ENCODE measurements around the gene PTGS1.
"Not testable (repeated sequence)": the region's sequence is repeated elsewhere in the genome, so short reads cannot be mapped to it uniquely, and the experiment has no call there.

Gene PTGS1

DNA sequence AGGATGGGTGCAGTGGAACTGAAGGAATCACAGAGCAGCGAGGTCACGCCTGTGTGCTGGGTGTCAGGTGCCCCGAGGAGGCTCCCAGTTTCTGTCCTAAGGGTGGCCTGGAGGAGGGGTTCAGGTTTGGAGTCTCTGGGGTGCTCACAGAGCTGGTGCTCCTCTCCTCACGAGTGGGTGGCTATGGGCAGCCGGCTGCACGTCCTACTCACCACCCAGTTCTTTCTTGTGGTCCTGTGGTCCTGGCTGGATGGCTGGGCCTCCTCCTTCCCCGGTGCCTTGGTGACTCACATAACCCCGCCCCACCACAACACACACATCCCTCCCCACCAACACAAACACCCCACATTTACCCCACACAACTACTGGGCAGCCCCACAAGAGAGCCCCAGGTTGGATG, 9.9 kb upstream of the PTGS1 start:
- H3K27ac ChIP-seq = no peak overlapping the region
- TF ChIP-seq, protein P1, sequence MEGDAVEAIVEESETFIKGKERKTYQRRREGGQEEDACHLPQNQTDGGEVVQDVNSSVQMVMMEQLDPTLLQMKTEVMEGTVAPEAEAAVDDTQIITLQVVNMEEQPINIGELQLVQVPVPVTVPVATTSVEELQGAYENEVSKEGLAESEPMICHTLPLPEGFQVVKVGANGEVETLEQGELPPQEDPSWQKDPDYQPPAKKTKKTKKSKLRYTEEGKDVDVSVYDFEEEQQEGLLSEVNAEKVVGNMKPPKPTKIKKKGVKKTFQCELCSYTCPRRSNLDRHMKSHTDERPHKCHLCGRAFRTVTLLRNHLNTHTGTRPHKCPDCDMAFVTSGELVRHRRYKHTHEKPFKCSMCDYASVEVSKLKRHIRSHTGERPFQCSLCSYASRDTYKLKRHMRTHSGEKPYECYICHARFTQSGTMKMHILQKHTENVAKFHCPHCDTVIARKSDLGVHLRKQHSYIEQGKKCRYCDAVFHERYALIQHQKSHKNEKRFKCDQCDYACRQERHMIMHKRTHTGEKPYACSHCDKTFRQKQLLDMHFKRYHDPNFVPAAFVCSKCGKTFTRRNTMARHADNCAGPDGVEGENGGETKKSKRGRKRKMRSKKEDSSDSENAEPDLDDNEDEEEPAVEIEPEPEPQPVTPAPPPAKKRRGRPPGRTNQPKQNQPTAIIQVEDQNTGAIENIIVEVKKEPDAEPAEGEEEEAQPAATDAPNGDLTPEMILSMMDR (IDR thresholded peaks at IDR 0.05) = no peak
- TF ChIP-seq ZFX (IDR thresholded peaks at IDR 0.05; ENCODE audit: borderline replicate concordance) = no peak

DNA sequence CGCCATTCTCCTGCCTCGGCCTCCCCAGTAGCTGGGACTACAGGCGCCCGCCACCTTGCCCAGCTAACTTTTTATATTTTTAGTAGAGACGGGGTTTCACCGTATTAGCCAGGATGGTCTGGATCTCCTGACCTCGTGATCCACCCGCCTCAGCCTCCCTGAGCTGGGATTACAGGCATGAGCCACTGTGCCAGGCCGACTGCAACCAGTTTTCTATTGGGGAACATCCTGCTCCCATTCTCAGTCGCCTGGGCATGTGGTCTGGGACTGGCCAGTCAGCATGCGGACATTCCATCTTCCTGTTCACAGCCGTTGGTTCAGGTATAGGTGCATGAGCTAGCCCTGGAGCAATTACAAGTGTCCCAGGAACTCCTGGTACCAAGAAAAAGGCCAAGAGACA, 7.7 kb upstream of the PTGS1 start:
- H3K27ac ChIP-seq = not testable (repeated sequence)

DNA sequence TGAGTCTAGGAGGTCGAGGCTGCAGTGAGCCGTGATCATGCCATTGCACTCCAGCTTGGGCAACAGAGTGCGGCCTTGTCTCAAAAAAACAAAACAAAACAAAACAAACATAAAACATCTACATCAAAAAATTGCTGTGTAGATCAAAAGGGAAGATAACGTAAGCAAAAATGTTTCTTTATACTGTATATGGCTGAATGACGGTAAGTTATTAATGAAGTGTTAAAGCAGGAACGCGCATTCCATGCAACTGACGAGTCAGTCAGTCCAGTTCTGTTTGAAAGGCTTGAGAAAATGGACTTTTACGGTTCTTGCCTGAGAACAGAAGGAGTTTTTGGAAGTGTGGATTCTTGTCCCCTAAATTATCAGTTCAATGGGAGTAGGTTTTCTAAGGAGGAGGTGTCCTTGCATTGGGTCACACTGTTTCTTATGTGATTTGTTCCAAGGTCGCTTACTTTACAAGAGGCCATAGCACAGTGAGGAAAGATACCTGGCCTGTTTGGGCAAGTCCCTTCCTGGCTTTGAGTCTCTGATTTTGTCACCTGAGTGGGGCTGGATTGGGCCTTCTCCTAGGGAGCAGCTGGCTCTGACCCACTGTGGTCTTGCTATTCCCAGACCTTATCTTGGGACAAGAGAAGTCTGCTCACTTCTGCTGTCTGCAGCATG, 6.6 kb upstream of the PTGS1 start:
- TF ChIP-seq ZFX (IDR thresholded peaks at IDR 0.05; ENCODE audit: borderline replicate concordance) = no peak
- TF ChIP-seq, protein P1 (IDR thresholded peaks at IDR 0.05) = no peak
- no peak overlapping the region for H3K27ac ChIP-seq

DNA sequence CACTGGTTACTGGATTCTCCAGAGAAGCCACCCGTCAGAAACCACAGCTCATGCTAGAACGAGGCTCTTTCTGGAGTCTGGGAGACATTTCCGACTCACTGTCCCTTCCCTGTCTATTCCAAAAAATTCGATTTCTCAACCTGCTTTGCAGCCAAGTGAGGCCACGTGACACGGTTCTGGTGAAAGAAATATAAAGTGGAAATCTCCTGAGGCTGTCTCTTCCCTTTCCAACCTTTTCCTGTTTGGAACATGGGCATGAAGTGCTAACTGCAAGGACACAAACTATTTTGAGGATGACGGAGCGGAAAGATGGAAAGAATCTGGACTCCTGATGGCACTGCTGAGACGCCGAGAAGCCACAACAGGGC, 6.1 kb upstream of the PTGS1 start:
- TF ChIP-seq, protein P1 (IDR thresholded peaks at IDR 0.05) = no peak
- TF ChIP-seq ZFX (IDR thresholded peaks at IDR 0.05; ENCODE audit: borderline replicate concordance) = no peak
- H3K27ac ChIP-seq = no peak overlapping the region

DNA sequence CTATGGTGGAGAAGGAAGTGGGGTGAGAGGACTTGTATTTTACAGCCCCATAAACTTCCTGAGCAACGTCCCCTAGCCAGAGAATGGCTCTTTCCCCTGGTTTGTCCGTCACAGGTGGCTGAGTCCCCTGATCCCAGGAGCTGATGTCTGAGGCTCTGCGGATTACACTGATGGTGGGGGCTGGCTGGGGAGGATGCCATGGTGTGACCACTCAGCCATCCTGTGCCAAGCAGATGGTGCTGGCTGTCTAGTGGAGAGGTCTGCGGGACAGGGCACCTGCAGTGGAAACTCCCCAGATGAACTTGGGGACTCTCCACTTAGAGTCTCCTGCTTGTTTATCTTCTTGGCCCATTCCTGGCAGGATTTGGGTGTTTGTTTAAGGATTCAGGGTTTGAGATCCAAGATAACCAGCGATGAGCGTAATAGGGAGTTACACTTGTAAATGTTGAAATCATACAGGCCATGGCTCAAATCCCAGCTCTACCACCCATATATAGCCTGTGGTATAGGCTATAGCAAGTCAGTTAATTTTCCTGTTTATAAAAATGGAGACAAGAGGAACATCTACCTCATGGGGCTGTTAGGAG, 4.7 kb upstream of the PTGS1 start:
- no peak for TF ChIP-seq ZFX (IDR thresholded peaks at IDR 0.05; ENCODE audit: borderline replicate concordance)
- TF ChIP-seq, protein P1 (IDR thresholded peaks at IDR 0.05) = no peak
- H3K27ac ChIP-seq = no peak overlapping the region

DNA sequence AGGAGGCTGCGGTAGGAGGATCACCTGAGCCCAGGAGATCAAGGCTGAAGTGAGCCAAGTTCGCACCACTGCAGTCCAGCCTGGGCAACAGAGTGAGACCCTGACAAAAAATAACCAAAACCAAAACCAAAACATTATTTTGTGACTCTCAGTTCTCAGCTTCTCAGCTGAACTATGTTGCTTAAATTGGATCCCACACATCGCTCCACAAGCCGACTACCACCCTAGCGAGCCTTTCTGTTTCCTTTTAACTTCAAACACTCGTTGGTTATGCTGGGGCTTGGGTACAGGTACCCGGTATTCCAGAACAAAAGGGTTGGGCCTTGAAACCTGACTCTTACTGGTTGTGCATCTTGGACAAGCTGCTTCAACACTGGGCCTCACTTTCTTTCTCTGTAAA, 3.8 kb upstream of the PTGS1 start:
- no peak for TF ChIP-seq ZFX (IDR thresholded peaks at IDR 0.05; ENCODE audit: borderline replicate concordance)
- TF ChIP-seq, protein P1 (IDR thresholded peaks at IDR 0.05) = no peak
- H3K27ac ChIP-seq = no peak overlapping the region

DNA sequence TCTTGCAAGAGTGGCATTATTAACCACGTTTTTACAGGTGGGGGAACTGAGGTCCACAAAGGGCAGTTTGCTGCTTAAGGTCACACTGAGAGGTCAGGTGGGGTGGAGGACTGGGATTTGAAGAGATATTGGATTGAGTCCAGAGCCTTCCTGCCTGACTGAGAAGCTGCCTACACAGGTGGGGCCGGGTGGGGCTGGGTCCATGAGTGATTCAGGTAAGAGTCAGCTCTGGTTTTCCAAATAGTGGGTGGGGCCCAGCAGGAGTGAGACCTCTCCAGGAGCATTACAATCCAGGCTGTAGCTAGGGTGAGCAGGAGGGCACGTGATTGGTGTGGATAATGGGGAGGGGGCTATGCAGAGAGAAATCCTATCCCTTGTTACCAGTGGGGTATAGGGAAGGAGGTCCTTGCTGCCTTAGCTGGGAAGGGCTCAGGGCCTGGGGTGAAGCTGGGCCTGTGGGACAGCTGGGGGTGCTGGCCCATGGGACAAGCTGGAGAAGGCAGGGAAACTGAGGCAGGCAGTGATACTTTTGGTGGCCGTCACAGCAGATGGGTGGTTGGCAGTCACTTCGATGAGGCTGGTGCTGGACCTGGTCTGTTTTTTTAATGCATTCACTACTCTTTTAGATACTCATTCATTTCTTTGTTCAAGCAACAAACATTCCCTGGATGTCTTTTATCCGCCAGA, 2.9 kb upstream of the PTGS1 start:
- H3K27ac ChIP-seq = no peak overlapping the region
- TF ChIP-seq, protein P1 (IDR thresholded peaks at IDR 0.05) = no peak
- TF ChIP-seq ZFX (IDR thresholded peaks at IDR 0.05; ENCODE audit: borderline replicate concordance) = no peak

All from 22Rv1 (cell line).